Measurements from ENCODE around the gene FCN1.

DNA sequence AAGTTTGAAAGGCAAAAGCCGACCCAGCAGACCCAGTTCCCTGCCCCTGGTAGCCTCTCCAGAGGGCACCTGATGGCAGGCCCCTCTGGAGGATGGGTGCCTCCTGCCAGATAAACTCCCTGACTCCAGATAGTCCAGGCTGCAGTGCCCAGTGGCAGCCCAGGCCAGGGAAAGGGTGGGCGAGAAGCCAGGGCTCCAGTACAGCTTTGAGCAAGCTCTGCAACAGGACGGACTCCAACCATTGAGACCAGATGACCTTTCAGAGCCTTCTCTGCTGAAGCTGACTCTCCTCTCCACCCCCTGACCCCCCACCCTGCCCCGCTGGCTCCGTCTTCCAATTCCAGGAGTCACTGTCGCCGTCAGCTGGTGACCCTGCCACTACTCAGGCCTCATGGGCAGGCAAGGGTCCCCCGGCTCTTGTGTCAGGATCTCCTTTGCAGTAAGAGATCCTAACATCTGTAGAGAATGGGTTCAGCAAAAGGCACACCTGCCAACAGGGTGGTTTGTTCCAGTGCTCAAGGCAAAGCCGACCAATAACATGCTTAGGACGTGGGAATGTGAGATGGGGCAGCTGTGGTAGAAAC lies 15.5 kb upstream of the FCN1 start:
- TF ChIP-seq, protein P1, sequence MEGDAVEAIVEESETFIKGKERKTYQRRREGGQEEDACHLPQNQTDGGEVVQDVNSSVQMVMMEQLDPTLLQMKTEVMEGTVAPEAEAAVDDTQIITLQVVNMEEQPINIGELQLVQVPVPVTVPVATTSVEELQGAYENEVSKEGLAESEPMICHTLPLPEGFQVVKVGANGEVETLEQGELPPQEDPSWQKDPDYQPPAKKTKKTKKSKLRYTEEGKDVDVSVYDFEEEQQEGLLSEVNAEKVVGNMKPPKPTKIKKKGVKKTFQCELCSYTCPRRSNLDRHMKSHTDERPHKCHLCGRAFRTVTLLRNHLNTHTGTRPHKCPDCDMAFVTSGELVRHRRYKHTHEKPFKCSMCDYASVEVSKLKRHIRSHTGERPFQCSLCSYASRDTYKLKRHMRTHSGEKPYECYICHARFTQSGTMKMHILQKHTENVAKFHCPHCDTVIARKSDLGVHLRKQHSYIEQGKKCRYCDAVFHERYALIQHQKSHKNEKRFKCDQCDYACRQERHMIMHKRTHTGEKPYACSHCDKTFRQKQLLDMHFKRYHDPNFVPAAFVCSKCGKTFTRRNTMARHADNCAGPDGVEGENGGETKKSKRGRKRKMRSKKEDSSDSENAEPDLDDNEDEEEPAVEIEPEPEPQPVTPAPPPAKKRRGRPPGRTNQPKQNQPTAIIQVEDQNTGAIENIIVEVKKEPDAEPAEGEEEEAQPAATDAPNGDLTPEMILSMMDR (conservative IDR thresholded peaks at IDR 0.05; ENCODE audit: low read length): no peak
- TF ChIP-seq EZH2phosphoT487 (IDR thresholded peaks at IDR 0.05; ENCODE audit: borderline replicate concordance): no peak

Measured in Loucy (cell line).